Muscle of leg (tissue), 11 donors: ENCODE measurements around the gene SSC5D. TPM values are rescaled to one million over a fixed set of nuclear protein-coding genes. Genes with fewer than 3 reads are reported as not detected.
A peak's percentile ranks its signal among the peaks of the same experiment; 100 is the strongest.

ENCODE experiments used
- DNase-seq: peaks from one replicate; pipeline ENCODE4 v3.0.0; 2013
- H3K27ac ChIP-seq: one replicate; pipeline ENCODE4 v1.5.1; 2013; ENCODE audit warnings: mild to moderate bottlenecking, low read length, control low read depth
- H3K27me3 ChIP-seq: one replicate; pipeline ENCODE4 v1.6.1; 2013; ENCODE audit warnings: low read length; ENCODE audit not compliant: control insufficient read depth, insufficient read depth
- H3K36me3 ChIP-seq: one replicate; pipeline ENCODE4 v1.6.1; 2013; ENCODE audit warnings: low read length; ENCODE audit not compliant: control insufficient read depth, insufficient read depth
- H3K4me1 ChIP-seq: one replicate; pipeline ENCODE4 v1.6.1; 2013; ENCODE audit warnings: low read length; ENCODE audit not compliant: control insufficient read depth, insufficient read depth
- H3K4me3 ChIP-seq: one replicate; pipeline ENCODE4 v1.5.1; 2013; ENCODE audit warnings: low read length, control low read depth
- H3K9me3 ChIP-seq: replicated peaks from 2 replicates; pipeline ENCODE4 v1.6.1; 2013; ENCODE audit warnings: low read depth, low read length; ENCODE audit not compliant: control insufficient read depth
- WGBS: methylation state at CpG from one replicate; pipeline ENCODE4 v1.1.5; 2013; ENCODE audit warnings: missing lambda C conversion rate; ENCODE audit not compliant: insufficient coverage; 5-methylcytosine and 5-hydroxymethylcytosine counted together
- polyA plus RNA-seq, 8 donors: library from polyadenylated mRNA; unstranded; fragments of 120-200 nt; gene quantifications; one replicate each; pipeline versions ENCODE4 v1.2.1 to v1.2.3, GENCODE V29; 2013; ENCODE audit warnings: inconsistent platforms in 1 of 8, low replicate concordance in 1 of 8; ENCODE audit not compliant: insufficient read length in 8 of 8, insufficient read depth in 1 of 8
- total RNA-seq: library from RNA; stranded (reverse); fragments of 120-200 nt; gene quantifications from one replicate; pipeline ENCODE4 v1.2.4, GENCODE V29; 2013

The SSC5D gene
- total and polyA plus RNA-seq, 9 donors, result 7.9 to 54.8 (median 23.7) TPM

DNA sequence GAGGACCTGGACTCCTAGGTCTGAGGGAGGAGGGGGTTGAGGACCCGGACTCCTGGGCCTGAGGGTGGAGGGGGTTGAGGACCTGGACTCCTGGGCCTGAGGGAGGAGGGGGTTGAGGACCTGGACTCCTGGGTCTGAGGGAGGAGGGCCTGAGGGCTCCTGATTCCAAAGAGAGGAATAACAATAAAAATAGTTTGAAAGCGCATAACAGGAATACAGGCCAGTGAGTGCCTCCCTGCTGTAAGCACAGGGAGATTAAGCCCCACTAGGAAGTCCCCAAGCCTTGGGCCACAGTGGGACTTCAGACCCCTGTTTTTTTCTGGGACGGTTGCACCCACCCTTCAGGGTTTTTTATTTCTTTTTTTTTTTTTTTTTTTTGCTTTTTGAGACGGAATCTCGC, 49.9 kb downstream of the SSC5D start:
- DNase-seq, result no peak
- Histone ChIP-seq H3K27ac (peak overlapping the region; percentile 76), H3K4me1 (peaks cover 45% of the 10 kb centered on the region), H3K9me3 (no peaks in the 10 kb centered on the region), H3K36me3 (no peaks in the 10 kb centered on the region), H3K27me3 (no peaks in the 10 kb centered on the region), H3K4me3 (no peak overlapping the region)
- WGBS, result 44% methylated on average over 2 of the region's 5 CpGs

DNA sequence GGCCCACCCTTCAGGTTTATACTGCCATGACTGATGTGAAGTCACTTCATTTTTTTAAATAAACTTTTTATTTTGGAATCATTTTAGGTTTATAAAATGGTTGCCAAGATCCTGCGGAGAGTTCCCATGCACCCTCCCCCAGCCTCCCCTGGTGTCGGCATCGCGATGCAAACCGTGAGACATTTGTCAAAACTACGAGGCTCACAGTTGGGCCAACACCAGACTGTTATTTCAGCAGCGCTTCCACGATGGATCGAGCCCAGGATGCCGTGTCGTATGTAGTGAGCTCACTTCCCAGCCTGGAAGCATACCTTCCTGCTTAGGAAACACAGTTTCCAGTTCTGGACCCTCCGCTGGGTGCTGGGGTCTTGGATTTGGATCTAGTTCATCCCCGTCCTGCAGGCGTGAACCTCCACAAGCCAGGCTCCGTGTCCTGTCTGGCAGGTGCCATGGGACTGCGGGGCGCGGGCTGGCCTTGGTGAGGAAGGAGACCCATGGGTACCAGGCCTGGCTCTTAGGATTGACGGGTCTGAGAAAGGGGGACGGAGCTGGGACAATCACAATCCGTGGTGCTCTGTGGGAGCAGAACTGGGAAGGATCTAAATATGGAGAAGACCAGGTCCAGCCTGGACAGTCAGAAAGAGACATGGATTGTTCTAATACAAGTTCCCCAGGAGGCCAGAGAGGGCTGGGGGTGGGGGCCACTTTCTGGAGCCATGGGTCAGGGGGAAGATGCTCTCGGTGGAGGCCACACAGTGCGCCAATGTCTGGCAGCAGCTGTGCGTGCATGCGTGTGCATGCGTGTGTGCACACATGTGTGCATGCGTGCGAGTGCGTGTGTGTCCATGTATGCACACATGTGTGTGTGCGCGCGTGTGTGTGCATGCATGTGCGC, 51.1 kb downstream of the SSC5D start:
- peaks cover 45% of the 10 kb centered on the region for H3K4me1 ChIP-seq
- H3K9me3 ChIP-seq, result no peaks in the 10 kb centered on the region
- H3K27me3 ChIP-seq, result no peaks in the 10 kb centered on the region
- H3K36me3 ChIP-seq, result no peaks in the 10 kb centered on the region
- H3K27ac ChIP-seq, result no peak overlapping the region
- H3K4me3 ChIP-seq, result no peak overlapping the region
- 74% methylated on average over 32 of the region's 33 CpGs for WGBS
- DNase-seq, result no peak

DNA sequence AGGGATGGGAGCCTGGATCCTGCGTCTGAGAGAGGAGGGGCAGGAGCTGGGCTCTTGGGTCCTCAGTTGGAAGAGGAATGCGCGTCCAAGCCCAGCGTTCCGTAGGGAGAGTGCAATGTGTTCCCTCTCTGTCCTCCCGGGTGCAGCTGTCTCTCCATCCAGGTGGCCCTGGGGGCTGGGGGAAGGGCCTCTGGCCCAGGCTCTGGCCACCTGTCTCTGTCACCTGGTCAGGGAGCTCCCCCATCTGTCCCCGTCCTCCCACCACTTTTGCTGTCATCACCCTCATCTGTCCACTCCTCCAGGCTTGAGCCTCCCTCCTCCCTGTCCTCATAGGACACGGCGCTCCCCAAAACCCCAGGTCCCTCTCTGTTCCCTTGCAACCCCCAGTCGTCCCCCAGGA, 52.4 kb downstream of the SSC5D start:
- no peaks in the 10 kb centered on the region for H3K9me3 ChIP-seq
- DNase-seq, result peak; percentile 73
- H3K27me3 ChIP-seq, result peaks cover 6% of the 10 kb centered on the region
- no peak overlapping the region for H3K4me3 ChIP-seq
- no peaks in the 10 kb centered on the region for H3K36me3 ChIP-seq
- WGBS, result 9% methylated on average over 8 of the region's 10 CpGs
- no peak overlapping the region for H3K27ac ChIP-seq
- H3K4me1 ChIP-seq, result peaks cover 50% of the 10 kb centered on the region

DNA sequence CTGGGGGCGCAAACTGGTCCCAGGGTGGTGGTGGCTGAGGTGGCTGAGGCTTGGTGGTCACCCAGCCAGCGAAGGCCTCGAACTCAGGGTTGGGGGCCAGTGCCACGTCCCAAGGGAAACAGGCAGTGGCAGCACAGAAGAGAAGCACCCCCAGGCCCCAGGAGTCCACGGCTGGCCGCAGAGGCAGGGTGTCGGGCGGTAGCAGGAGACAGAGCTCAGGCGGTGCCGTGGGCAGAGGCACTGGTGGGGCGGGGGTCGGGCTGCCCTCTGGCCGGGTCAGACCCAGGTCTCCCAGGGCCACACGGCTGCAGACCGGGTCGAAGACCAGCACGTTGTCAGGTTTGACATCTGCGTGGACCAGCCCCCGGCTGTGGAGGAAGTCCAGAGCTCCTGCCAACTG, 52.9 kb downstream of the SSC5D start:
- no peak for DNase-seq
- peaks cover 7% of the 10 kb centered on the region for H3K27me3 ChIP-seq
- no peaks in the 10 kb centered on the region for H3K36me3 ChIP-seq
- no peaks in the 10 kb centered on the region for H3K9me3 ChIP-seq
- H3K4me3 ChIP-seq, result no peak overlapping the region
- 76% methylated on average over 19 of the region's 19 CpGs for whole genome bisulfite sequencing
- H3K4me1 ChIP-seq, result peaks cover 55% of the 10 kb centered on the region
- no peak overlapping the region for H3K27ac ChIP-seq

DNA sequence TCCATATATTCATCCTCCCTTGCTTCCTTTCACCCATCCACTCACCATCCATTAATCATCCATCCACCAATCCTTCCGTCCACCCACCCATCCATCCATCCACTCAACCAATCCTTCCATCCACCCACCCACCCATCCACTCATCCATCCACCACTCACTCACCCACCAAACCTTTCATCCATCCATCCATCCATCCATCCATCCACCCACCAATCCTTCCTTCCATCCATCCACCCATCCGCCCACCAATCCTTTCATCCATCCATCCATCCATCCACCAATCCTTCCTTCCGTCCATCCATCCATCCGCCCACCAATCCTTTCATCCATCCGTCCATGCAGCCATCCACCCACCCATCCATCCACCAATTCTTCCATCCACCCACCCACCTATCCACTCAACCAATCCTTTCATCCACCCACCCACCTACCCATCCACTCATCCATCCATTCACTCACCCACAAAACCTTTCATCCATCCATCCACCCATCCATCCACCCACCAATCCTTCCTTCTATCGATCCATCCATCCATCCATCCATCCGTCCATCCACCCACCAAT, 54.1 kb downstream of the SSC5D start:
- no peak for DNase-seq
- 89% methylated on average over 7 of the region's 7 CpGs for WGBS
- Histone ChIP-seq H3K9me3 (no peaks in the 10 kb centered on the region), H3K27me3 (peaks cover 7% of the 10 kb centered on the region), H3K4me1 (peaks cover 58% of the 10 kb centered on the region), H3K4me3 (no peak overlapping the region), H3K36me3 (no peaks in the 10 kb centered on the region), H3K27ac (no peak overlapping the region)

DNA sequence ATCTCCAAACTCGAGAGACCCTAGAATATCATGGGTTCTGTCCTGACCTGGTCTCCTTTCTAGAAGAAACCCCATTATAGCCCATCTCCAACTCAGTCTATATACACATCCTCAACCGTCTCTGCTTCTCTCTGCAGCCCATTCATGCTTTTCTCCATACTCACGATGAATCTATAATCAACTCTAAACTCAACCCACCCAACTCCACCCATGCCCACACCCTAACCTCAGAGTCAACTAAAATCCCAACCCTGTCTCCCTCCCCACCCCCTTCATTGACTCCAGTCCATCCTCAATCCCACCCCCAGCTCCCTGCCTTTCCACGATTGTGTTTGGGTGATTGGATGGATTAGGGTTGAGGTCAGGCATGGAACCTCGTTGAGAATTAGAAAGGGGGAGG, 55.3 kb downstream of the SSC5D start:
- H3K9me3 ChIP-seq, result no peaks in the 10 kb centered on the region
- no peak for DNase-seq
- peaks cover 7% of the 10 kb centered on the region for H3K27me3 ChIP-seq
- H3K27ac ChIP-seq, result no peak overlapping the region
- peaks cover 49% of the 10 kb centered on the region for H3K4me1 ChIP-seq
- WGBS, result 81% methylated on average over 3 of the region's 5 CpGs
- H3K36me3 ChIP-seq, result no peaks in the 10 kb centered on the region
- no peak overlapping the region for H3K4me3 ChIP-seq

DNA sequence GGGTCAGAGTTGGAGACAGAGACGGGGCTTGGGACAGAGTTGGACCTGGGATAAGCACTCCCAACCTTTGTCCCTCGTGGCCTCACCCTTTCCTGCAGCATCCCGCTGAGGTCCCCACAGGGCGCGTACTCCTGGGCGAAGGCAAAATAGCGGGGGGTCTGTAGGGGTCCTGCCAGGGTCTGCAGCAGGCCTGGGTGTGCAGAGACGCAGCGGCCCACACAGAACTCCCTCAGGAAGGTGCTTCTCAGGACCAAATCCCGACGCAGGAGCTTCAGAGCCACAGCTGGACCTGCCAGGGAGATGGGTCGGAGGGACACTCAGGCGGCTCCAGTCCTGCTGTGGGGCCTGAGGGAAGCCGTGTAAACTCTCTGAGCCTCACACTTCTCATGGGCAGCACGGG, 55.8 kb downstream of the SSC5D start:
- H3K27ac ChIP-seq, result no peak overlapping the region
- no peak overlapping the region for H3K4me3 ChIP-seq
- peaks cover 49% of the 10 kb centered on the region for H3K4me1 ChIP-seq
- H3K9me3 ChIP-seq, result no peaks in the 10 kb centered on the region
- WGBS, result 82% methylated on average over 14 of the region's 15 CpGs
- H3K27me3 ChIP-seq, result peaks cover 7% of the 10 kb centered on the region
- no peaks in the 10 kb centered on the region for H3K36me3 ChIP-seq
- no peak for DNase-seq

DNA sequence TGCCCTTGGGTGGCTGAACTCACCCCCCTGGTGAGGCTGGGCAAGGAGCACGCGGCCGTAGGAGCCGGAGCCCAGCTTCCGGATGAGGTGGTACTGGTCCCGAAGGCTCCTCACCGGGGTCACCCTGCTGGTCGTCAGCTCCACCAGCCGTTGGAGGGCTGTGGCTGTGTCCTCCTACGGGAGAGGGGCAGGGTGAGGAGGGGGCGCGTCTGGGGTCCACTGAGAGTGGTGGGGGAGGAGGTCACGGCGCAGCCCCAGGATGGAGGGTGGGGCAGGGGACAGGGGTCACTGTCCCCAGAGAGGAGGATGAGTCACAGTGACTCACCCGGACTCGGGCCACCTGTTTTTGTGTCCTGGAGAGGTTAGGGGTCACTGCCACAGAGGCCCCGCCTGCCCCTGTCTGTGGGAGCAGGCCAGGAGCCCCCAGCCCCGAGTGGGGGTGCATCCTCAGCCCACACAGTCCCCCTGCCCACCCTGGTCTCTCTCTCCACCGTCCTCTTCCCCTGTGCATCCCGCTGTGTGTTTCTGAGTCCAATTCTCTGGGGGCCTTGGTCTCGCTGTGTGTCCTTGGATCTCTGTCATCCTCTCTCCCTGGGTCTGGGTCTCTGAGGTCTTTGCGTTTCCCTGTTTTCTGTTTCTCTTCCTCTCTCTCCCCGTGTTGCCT, 56.7 kb downstream of the SSC5D start:
- no peak overlapping the region for H3K4me3 ChIP-seq
- WGBS, result 69% methylated on average over 14 of the region's 23 CpGs
- no peaks in the 10 kb centered on the region for H3K36me3 ChIP-seq
- peaks cover 47% of the 10 kb centered on the region for H3K4me1 ChIP-seq
- no peak for DNase-seq
- no peaks in the 10 kb centered on the region for H3K9me3 ChIP-seq
- H3K27me3 ChIP-seq, result peaks cover 11% of the 10 kb centered on the region
- H3K27ac ChIP-seq, result no peak overlapping the region

DNA sequence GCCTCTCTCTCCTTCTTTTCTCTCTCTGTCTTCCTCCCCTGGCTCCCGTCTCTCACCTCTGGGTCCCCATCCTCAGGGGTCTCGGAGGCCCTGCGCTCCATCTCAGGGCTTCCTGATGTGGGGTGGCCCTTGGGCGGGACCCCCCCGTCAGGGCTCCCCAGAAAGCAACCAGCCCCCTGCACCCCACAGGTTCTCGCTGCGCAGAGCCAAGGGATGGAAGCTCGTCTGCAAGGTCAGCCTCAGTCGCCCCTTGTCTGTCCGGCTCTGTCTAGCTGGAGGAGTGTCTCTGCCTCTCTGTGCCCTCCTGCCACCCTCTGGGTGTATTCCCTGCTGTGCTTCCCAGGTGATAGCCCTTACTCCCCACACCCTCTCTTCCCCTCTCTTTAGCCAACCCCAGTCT, 57.2 kb downstream of the SSC5D start, which contains the start of gene SBK3:
Gene SBK3 (minus strand): TSS at position 101 of the 400 bp plus-strand sequence. CDS start 0 bp downstream, at position 101.
- H3K27me3 ChIP-seq, result peaks cover 16% of the 10 kb centered on the region
- H3K36me3 ChIP-seq, result no peaks in the 10 kb centered on the region
- DNase-seq, result no peak
- peaks cover 45% of the 10 kb centered on the region for H3K4me1 ChIP-seq
- H3K9me3 ChIP-seq, result no peaks in the 10 kb centered on the region
- H3K27ac ChIP-seq, result no peak within 1 kb of the TSS
- H3K4me3 ChIP-seq, result no peak within 1 kb of the TSS
- 78% methylated on average over 9 of the region's 10 CpGs for WGBS

DNA sequence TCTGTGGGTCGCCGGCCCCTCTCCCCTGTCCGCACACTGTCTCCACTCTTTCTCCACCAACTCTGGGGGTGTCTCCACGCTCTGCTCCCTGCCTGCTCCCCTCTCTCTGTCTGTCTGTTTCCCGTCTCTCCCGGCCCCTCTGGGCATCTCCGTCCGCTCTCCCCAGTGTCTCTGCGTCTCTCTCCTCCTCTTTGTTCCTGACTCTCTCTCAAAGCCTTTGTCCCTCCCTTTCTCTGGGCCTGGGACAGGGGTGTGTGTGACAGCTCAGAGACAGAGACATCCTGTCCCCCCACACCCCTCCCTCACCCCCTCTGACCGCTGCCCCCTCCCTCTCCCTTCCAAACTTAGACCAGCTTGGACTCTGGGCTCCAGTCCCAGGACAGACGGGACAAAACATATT, 57.8 kb downstream of the SSC5D start:
- DNase-seq, result no peak
- 44% methylated on average over 8 of the region's 11 CpGs for WGBS
- Histone ChIP-seq H3K27me3 (peaks cover 16% of the 10 kb centered on the region), H3K27ac (no peak overlapping the region), H3K4me1 (peaks cover 40% of the 10 kb centered on the region), H3K36me3 (no peaks in the 10 kb centered on the region), H3K4me3 (no peak overlapping the region), H3K9me3 (no peaks in the 10 kb centered on the region)
